Islet of Langerhans (tissue), 1 donor: ENCODE data around the gene LHPP.

Experiments
- FAIRE-seq: peaks from one replicate; lab custom pipeline; 2011; peaks lifted over from hg19 to GRCh38; lab: Jason Lieb, UNC

Gene LHPP

DNA sequence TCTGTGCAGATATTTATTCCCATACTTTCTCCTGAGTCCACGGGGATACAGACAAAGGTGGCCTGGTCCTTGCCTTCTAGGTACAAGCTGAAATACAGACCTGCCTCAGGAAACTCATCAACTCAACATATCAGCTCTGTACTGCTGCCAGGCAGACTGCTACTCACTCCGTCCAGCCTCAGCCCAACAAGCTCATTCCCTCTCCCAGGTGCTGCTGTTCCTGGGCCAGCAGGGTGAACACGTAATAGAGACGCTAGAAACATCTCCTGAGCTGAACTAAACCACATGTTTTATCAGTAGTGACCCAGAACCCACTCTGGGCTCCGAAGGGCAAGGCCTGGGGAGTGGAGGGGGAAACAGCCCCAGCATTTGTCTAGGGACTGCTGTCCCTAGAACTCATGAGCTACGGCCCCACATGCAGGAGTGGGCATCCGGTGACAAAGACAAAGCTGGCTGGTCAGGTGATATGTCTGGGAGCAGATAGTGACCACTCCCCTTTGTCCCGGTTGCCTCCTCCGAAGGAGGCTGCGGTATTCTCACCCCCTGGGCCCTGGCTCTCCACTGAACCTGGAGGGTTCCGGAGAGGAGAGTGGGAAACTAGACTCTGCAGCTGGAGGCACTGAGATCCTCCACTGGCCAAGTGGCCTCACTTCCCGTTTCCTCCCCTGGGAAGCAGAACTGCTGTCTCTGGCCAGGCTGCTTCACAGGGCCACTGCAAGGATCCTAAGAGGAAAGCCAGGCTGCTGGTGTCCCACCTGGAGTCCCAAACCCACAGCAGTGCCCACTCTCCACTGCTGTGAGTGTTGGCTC is 166.4 kb downstream of the LHPP start:
- FAIRE-seq, result no peak

DNA sequence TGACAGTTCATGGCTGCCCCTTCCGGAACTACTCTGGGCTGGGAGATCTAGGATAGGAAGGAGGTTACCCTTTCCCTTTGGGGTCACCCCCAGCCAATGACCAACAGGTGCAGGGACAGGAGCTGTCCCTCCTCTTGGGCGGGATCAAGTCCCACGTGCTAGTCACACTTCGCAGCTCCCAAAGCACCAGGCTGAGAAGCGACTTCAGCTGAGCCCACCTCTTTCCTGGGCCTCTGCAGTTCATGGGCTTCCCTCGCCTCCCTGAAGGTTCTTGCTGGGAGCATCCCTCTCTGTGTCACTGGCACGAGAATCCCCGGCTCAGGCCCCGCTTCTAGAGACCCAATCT is 167.0 kb downstream of the LHPP start:
- no peak for FAIRE-seq

DNA sequence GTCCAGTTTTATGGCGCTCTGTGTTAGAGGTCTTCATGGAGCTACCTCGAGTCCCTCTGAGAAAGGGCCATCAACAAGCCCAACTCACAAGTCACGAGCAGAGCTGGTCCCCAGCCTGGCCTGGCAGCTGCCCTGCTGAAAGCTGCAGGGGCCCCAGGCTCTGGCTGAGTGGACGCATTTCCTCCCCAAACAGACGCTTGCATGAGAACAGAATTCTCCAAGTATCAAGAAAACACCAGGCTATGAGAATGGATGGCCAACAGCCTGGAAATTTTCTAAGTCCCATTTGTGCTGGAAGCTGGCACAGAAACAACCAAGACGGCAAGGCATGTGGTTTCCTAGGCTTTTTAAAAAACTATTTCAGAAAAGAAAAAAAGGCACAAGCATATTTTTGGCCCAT is 167.8 kb downstream of the LHPP start:
- FAIRE-seq, result no peak

DNA sequence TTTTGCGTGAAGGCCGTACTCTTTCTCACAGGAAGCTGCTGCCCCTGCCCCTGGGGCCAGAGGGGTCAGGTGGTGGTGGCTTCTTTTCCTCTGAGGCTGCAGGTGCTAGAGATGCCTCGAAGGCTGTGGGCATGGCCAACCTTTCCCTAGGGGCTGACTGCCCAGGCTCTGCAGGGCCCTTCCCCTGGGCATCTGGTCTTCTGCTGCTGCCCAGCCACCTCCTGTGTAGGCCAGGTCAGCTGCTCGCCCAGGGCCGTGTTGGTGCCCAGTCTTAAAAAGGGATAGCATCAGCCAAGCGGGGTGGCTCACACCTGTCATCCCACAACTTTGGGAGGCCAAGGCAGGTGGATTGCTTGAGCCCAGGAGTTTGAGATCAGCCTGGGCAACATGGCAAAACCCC is 168.2 kb downstream of the LHPP start:
- no peak for FAIRE-seq

DNA sequence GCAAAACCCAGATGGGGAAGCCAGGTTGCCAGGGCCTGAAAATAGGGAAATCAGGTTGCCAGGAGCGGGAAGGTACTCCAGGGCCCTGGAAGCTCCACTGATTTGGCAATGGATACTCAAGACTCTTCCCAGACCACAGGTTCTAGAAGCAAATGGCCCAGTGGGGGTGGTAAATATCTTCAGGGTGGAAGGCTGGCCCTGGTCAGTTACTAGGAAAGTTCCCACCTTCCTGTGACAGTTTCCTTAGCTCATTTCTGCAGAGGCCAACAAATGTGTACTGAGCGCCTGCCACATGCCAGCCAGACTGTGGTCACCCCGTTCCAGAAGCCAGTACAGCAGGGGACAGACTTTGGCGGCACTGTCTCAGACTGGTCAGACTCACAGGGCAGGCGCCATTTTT is 168.9 kb downstream of the LHPP start:
- FAIRE-seq, result no peak

DNA sequence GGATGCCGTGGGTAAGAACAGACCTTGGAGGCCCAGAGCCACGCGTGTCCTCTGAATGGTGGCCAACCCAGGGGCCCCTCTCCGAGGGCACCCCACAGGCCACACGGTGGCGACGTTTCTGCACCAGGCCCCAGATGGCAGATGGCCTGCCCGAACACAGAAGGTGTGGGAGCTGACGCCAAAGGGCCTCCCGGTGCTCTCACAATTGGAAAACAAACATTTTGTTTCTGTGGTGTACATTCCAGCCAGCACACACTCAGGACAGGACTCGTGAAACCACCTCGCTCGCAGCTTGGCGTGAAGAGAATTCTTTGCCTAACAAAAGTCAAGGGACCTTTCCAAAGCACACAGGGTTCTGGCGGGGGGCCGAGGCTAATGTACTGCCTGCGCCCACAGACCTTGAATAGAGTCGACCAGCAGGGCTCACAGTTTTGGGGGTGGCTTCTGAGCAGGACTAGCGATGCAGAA is 170.5 kb downstream of the LHPP start:
- FAIRE-seq, result no peak

DNA sequence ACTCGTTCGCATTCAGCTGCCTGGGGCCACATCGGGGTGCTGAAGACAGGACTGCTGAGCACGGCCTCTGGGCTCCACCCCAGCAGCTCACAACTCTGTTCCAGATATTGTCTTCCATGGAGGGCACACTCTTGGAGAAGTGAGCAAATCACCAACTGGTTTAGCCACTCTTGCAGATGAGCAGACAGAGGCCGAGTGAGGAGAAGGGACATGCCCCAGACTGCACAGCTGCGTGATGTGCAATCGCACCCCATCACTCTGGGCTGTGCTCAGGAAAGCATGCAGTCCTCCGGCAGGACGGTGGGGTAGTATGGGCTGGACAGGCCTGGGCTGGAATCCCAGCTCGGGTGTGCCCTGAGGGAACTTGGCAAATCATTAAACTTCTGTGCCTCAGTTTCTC is 170.9 kb downstream of the LHPP start:
- no peak for FAIRE-seq

DNA sequence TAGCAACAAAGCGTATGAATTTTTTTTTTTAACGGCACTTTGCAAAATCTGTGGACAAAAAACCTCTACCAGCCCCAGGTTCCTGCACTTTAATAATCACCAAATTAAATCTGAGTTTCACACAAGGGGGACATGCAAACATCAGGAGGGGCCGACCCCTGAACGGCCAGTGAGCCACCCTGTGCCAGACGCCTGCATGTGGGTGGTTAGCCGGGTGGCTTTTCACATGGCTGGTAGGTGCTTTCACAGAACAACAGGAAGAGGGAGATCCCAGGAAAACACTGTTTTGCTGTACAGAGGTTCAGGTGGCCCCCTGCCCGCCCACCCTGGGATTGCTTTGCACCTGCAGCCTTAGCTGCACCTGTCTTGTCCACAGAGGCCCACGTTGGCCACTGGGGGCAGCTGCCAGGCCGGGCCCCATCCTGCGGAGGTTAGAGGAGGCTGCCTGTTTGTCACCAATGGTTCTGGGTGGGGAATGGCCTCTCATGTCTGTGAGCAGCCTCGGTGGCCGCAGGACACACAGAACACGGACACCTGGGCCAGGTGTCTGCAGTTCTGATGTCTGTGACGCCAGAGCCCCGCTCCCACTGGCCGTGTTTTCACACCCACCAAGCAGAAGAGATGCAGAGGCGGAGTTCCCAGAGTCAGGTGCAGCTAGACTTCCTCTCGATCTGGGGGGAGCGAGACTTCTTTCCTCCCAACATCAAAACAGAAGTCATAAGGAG is 174.8 kb downstream of the LHPP start:
- FAIRE-seq, result no peak

DNA sequence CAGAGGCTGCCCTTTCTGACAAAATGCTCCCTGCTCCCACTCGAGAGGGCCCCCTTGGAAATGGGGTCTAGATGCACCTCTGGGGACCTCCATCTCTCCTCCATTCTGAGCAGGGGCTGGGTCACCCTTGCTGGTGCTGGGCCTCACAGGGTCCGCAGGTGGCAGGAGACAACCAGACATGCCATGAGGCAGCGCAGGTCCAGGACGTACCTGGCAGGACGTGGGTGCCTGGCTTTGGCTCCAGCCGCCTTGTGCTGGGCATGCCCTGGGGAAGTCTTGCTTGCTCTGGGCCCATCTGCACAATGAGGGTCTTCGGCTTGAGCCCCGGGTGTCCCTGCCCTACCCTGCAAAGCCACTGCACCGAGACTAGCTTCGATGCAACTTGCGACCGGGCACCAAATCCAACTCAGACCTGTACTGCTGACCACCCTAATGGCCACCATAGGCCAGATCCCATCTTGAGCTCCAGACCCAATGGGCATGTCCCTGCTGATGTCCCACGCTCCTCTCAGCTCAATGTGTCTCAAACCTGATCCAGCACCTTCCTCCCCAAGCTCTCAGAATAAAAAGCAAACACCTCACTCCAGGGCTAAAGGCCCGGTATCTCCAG is 175.6 kb downstream of the LHPP start:
- no peak for FAIRE-seq

DNA sequence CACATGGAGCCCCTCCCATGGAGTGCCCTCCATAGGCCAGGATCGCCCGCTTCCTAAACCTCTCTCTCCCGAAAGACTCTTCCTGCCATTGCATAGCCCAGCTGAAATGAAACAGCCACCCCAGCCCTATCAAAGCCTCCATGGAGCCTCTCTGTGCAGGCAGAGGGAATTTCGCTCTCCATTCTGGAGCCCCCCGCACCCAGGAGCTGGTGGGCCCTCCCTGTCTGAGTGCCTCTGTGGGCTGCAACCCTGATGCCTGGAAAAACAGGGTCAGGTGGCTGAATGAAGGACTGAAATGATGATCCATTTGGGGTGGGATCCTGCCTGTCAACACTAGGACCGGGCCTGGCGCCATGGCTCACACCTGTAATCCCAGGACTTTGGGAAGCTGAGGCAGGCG is 176.1 kb downstream of the LHPP start:
- no peak for FAIRE-seq

DNA sequence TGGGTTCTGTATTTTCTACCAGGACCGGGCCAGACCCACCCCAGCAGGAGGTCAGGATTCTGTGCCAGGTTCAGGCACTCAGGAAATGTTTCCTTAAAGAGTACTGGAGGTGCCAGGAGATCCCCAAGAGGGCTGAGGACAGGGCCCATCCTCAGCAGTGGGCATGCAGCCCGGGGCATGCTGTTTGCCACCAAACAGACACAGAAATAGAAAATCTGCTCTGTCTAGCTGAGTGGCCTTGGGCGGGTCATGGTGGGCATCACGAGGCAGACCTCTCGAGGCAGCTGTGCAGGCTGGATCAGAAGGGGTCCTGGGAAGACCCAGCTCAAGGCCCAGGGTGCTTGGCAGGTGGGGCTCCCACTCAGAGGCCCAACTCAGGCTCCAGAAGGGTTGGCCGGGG is 177.6 kb downstream of the LHPP start:
- FAIRE-seq, result no peak

DNA sequence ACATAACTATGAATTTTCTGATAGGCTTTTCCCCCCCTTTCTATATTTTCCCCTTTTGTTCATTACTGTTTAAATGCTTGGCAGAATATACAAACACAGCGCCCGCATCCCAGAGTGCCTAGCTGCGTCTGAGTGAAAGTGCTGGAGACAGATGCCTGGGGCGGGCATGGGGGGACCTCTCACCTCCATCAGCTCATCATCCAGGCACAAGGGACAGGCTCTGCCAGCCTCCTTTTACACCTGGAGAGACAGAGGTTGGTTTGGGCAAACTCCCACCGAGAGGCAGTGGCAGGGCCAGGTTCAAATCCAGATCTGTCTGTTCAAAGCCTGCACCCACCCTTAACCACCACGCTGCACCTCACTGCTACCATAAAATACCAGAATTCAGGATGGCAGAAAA is 178.0 kb downstream of the LHPP start:
- no peak for FAIRE-seq

DNA sequence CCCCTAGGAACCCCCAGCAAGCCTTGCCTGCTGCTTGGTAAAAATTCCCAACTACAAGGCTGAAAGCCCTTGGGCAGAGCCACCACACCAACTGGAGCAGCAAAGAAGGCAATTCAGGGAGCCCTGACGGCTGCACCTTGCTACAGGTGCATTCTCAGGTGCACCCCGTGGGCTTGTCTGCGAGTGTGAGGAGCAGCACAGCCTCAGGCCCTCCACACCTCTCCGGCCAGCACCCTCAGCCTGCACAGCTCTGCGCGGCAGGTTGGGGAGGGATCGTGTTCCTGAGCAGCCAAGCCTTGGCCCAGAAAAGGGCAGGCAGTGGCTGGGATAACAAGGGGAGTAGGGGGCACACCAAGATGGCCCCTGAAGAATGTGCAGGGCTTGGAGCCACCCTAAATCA is 178.4 kb downstream of the LHPP start:
- no peak for FAIRE-seq

DNA sequence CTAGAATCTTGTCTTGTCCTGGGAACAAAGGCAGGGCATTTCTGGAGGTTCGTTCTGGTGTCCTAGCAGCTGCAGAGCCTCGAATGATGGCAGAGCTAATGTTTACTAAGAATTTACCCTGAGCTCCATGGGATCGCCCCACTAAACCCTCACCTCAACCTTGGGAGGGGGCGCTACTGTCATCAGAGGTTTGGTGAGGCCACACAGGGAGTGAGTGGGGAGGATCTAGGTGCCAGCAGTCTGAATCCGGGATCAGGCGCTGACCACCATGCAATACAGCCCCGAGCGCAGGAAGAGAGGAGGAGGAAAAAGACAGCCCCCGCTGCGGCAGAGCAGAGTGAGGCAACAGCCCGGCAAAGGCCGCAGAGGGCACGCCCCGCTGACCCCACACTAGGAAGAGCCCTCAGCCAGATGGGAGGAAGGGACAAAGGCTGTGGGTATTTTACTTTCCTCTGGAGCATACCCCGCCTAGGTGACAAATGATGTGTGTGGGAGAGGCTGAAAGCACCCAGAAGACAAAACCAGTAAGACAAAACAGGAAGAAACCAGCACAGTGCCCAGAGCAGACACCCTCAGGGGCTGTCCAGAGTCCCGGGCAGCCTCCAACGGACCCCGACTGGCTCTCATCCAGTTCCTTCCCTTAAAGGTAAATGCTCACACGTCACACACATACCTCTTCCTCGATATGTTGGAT is 179.1 kb downstream of the LHPP start:
- no peak for FAIRE-seq

DNA sequence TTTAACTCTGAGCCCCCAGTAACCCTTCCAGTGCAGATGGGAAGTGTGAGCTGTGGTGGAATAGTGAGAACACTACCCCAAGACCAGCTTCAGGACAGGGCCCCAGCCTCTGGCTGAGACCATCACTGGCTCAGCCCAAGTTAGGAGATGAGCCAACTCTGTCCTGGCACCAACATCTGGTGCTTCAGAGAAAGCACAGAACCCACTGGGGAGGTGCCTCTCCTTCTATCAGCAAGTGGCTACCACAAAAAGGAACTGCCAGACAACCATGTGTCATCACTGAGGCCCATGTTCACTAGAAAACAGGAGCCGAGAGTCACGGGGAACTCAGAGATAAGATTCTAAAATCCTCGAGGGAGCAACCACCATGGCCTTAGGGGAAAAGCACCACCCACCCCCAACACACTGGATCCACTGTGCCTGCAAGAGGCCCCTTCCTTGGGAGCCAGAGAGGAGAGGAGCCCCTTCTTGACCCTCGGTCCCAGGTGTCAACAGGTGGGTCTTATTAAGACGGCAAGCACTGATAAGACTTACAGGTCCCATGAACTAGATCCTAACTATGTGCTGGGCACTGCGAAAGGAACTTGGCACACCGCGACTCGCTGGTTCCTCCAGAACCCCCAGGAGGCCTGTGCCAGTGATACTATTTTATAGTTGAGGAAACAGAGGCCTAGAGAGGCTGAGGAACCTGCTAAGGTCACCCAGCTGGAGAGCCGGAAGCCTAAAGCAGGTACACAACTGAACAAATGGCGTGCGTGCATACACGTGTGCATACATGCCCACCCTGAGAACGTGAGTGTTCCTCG is 179.9 kb downstream of the LHPP start:
- no peak for FAIRE-seq

DNA sequence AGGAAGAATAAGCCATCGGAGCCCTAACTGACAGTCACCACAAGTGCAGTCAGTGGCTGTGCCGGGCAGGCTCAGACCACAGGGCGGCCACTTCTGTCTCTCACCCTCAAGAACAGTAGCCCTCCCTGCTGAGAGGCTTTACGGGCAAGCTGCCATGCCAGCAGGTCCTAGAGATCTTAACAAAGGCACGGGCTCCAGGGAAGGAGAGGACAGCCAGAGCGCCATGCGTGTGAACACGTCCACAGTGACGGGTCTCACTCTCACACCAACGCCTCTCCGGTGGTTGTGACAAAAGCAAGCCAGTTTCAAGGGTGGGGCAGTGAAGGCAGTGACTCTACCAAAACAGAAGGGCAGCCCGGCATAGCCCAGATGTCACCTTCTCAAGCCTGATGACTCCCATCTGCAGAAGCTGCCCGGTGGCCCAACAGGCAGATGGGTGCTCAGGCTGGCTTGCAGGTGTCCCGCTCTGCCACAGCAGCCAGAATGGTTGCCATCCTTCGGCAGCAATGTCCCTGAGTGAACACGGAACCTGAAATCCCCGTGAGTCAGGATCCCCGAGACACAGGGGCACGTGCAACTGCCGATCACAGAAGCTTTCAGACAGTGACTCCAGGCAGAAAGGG is 180.6 kb downstream of the LHPP start:
- no peak for FAIRE-seq

DNA sequence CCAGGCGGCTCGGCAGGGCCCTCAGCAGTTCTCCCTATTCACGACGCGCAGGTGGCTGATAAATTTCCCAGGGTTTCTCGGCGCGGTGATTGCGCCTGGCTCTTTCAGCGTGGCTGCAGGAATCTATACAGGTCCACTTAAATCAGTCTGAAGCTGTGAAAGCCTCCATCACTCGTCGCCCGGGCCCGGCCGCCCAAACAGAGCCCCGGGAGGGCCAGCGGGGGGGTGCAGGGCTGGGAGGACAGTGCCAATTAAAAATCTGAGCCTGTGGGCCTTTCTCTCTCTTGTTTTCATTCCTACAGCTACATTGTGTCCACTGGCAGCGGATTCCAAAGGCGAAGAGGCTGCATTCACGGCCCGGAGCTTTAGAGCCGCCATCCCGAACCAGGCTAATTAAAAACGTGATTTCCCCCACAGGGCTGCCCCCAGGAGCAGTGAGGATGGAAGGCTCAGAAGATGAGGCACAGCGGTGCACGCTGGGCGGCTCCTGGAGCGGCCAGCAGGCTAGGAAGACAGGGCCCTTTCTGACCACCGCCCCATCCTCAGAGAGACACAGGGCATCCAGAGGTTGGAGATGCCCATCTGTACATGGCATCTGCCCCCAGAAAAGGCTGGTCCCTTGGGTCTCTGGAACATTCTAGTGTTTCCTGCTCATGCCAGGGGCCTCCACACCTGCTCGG is 181.8 kb downstream of the LHPP start:
- no peak for FAIRE-seq

DNA sequence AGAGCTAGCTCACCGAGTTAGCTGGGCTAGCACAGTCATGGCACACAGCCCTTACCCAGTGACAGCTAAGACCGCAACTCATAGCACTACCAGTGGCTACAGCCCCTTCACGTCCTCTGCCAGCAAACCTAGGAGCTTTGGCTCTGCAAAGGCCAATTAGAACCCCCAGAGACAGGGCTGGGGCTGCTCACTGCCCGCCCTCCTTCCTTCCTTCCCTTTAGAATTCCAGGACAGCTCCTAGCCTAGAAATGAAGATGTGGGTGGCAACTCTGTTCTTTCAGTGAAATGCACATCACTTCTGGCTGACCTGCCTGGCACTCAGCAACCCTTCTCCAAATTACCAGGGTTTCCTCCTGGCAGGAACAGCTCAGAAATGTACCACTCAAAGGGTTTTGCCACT is 182.6 kb downstream of the LHPP start:
- FAIRE-seq, result no peak

DNA sequence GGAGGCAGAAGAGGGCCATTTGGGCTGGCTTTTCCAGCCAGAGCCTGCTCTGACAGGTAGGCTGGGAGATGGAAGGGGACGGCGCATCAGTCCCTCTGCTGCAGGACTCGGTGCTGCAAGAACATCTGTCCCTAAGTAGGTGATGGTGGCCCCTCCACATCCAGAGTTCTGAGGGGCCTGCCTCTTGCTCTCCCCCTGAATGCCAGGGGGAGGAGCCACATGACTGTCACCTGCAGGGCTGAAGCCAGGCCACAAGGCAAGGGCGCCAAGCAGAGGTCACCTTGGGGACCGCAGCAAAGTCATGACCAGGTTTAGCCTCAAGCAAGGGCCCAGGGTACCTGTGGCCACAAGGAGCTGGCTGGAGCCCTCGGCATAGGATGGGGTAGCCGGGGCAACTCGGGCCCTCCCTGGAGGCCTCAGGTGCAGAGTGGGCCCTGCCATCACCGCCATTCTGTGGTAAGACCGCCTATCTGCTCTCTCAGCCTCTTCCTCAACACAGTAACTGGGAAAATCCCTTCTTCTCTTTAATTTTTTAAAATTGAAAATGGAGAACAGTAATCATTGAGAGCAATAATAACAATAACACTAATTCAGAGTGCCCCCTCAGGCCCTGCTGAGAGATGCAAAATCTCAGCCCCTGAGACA is 183.3 kb downstream of the LHPP start:
- FAIRE-seq, result no peak

DNA sequence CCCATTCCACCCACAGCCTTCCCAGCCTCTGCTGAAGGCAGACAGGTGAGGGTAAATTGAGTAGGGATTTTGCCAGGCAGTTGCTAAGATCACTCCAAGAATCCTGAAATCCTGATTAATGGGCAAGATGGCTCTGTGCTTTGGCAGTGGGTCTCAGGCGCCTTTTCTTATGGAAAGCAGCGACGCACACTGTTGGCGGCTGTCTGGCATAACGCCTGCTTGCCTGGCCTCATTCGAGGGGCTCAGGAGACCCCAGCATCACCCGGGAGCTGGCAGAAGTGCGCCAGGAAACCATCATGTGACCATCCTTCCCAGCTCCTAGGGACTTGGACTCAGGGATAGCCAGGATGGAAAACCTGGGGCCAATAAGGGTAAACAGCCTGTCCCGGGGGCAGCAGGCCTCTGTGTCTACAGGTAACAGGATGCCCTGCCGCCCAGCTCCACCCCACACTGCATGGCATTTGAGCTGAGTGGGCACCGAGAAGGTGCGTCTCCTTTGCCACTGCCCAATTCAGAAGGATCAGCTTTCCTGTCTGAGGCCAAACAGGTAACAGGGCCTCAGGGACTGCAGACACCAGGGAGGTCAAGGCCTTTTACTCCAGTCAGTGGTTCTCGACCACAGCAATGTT is 184.0 kb downstream of the LHPP start:
- FAIRE-seq, result no peak
